GM12865 (cell line): Measurements from ENCODE around the gene SMPD3.

Source experiments
- DNase-seq: peaks from one replicate; pipeline ENCODE4 v3.0.0; 2010; ENCODE audit warnings: low read depth
- H3K4me3 ChIP-seq: 2 replicates; pipeline ENCODE4 v1.5.1; 2011; ENCODE audit warnings: mild to moderate bottlenecking, low read depth, low read length, control low read depth
- CTCF ChIP-seq: IDR thresholded peaks from 2 replicates; pipeline ENCODE4 v1.5.1; 2011; ENCODE audit warnings: low read length, control low read depth, low read depth, inconsistent platforms; ENCODE audit not compliant: insufficient read depth; ENCODE audit errors: missing control alignments

Gene SMPD3

GRCh38 chr16:68362947-68363657 is 85.2 kb downstream of the SMPD3 start:
- H3K4me3 ChIP-seq: no peak overlapping the region
- no peak for TF ChIP-seq CTCF
- DNase-seq: no peak

GRCh38 chr16:68362262-68362913 is 85.9 kb downstream of the SMPD3 start:
- DNase-seq: no peak
- no peak overlapping the region for H3K4me3 ChIP-seq
- no peak for TF ChIP-seq CTCF

GRCh38 chr16:68361485-68361884 is 86.8 kb downstream of the SMPD3 start:
- no peak for TF ChIP-seq CTCF
- no peak for DNase-seq

GRCh38 chr16:68360956-68361355 is 87.4 kb downstream of the SMPD3 start:
- TF ChIP-seq CTCF: no peak
- H3K4me3 ChIP-seq: no peak overlapping the region
- no peak for DNase-seq

More at GRCh38 chr16:68361485-68361884, 86.8 kb downstream of the SMPD3 start:
- no peak overlapping the region for H3K4me3 ChIP-seq

GRCh38 chr16:68360547-68360946 is 87.8 kb downstream of the SMPD3 start:
- no peak for DNase-seq
- no peak overlapping the region for H3K4me3 ChIP-seq
- no peak for TF ChIP-seq CTCF

GRCh38 chr16:68359398-68360191 is 88.7 kb downstream of the SMPD3 start:
- no peak for TF ChIP-seq CTCF
- DNase-seq: no peak
- no peak overlapping the region for H3K4me3 ChIP-seq
